Liver (tissue), 9 donors: Measurements from ENCODE around the gene CHST1. TPM values are rescaled to one million over a fixed set of nuclear protein-coding genes. Genes with fewer than 3 reads are reported as not detected.

Experiments
- DNase-seq: peaks from one replicate; pipeline ENCODE4 v3.0.0-alpha.2; 2017; ENCODE audit warnings: low spot score
- H3K27ac ChIP-seq, 2 donors: one replicate each; pipeline ENCODE4 v1.7.0; 2013; ENCODE audit warnings: inconsistent platforms in 2 of 2, low read length in 2 of 2, control low read depth in 1 of 2, low read depth in 1 of 2, mild to moderate bottlenecking in 1 of 2
- H3K27me3 ChIP-seq, 4 donors: one replicate each; pipeline versions ENCODE4 v1.6.1 to v1.7.0; 2013; ENCODE audit warnings: low read length in 3 of 4, inconsistent platforms in 1 of 4, mild to moderate bottlenecking in 1 of 4, moderate library complexity in 1 of 4; ENCODE audit not compliant: control insufficient read depth in 4 of 4, insufficient read depth in 4 of 4
- H3K36me3 ChIP-seq, 4 donors: one replicate each; pipeline versions ENCODE4 v1.6.1 to v1.7.0; 2013; ENCODE audit warnings: low read length in 3 of 4, mild to moderate bottlenecking in 3 of 4, low read depth in 1 of 4, moderate library complexity in 1 of 4; ENCODE audit not compliant: control insufficient read depth in 4 of 4, insufficient read depth in 3 of 4
- H3K4me1 ChIP-seq, 4 donors: one replicate each; pipeline versions ENCODE4 v1.6.1 to v1.7.0; 2013; ENCODE audit warnings: low read length in 3 of 4, mild to moderate bottlenecking in 3 of 4, moderate library complexity in 1 of 4; ENCODE audit not compliant: control insufficient read depth in 4 of 4, insufficient read depth in 4 of 4
- H3K4me3 ChIP-seq, 3 donors: one replicate each; pipeline versions ENCODE4 v1.6.1 to v1.7.0; 2013; ENCODE audit warnings: low read length in 3 of 3, control low read depth in 1 of 3, low read depth in 1 of 3, mild to moderate bottlenecking in 1 of 3
- H3K9ac ChIP-seq, 2 donors: one replicate each; pipeline ENCODE4 v1.7.0; 2013; ENCODE audit warnings: low read length in 2 of 2, mild to moderate bottlenecking in 2 of 2, moderate library complexity in 2 of 2, control low read depth in 1 of 2, low read depth in 1 of 2
- H3K9me3 ChIP-seq, 4 donors: one replicate each; pipeline versions ENCODE4 v1.6.1 to v1.7.0; 2013; ENCODE audit warnings: low read length in 3 of 4; ENCODE audit not compliant: control insufficient read depth in 4 of 4
- CTCF ChIP-seq: fragments of 150-350 bp; IDR thresholded peaks from 2 replicates; pipeline ENCODE4 v1.5.1; 2017; ENCODE audit warnings: improper control_type of control experiment, low read depth, low read length; ENCODE audit not compliant: missing input control
- FOXA1 ChIP-seq: IDR thresholded peaks from 2 replicates; pipeline ENCODE4 v1.6.1; 2016; ENCODE audit warnings: antibody characterized with exemption
- FOXA2 ChIP-seq: IDR thresholded peaks from 2 replicates; pipeline ENCODE4 v1.6.1; 2016; ENCODE audit warnings: antibody characterized with exemption
- GABPA ChIP-seq, 2 donors: IDR thresholded peaks in 1 of 2; conservative IDR thresholded peaks in 1 of 2; 2 replicates each; pipeline ENCODE4 v1.6.1; 2016; ENCODE audit warnings: antibody characterized with exemption in 2 of 2, mild to moderate bottlenecking in 1 of 2, moderate library complexity in 1 of 2
- HNF4A ChIP-seq, 2 donors: conservative IDR thresholded peaks; 2 replicates each; pipeline ENCODE4 v1.6.1; 2016; ENCODE audit warnings: antibody characterized with exemption in 2 of 2, mild to moderate bottlenecking in 2 of 2
- HNF4G ChIP-seq: IDR thresholded peaks from 2 replicates; pipeline ENCODE4 v1.6.1; 2016; ENCODE audit warnings: antibody characterized with exemption
- JUND ChIP-seq, 2 donors: IDR thresholded peaks; 2 replicates each; pipeline ENCODE4 v1.6.1; 2016; ENCODE audit warnings: antibody characterized with exemption in 2 of 2
- MAX ChIP-seq: IDR thresholded peaks from 2 replicates; pipeline ENCODE4 v1.6.1; 2016; ENCODE audit warnings: antibody characterized with exemption
- NR2F2 ChIP-seq: IDR thresholded peaks from 2 replicates; pipeline ENCODE4 v1.6.1; 2016; ENCODE audit warnings: antibody characterized with exemption
- RAD21 ChIP-seq, 2 donors: IDR thresholded peaks; 2 replicates each; pipeline ENCODE4 v1.6.1; 2016; ENCODE audit warnings: antibody characterized with exemption in 2 of 2, mild to moderate bottlenecking in 2 of 2
- REST ChIP-seq: IDR thresholded peaks from 2 replicates; pipeline ENCODE4 v1.6.1; 2016; ENCODE audit warnings: antibody characterized with exemption, mild to moderate bottlenecking
- RXRA ChIP-seq, 2 donors: IDR thresholded peaks; 2 replicates each; pipeline ENCODE4 v1.6.1; 2017 to 2018; ENCODE audit warnings: antibody characterized with exemption in 2 of 2, mild to moderate bottlenecking in 1 of 2
- SP1 ChIP-seq: IDR thresholded peaks from 2 replicates; pipeline ENCODE4 v1.6.1; 2018; ENCODE audit warnings: antibody characterized with exemption, mild to moderate bottlenecking
- TAF1 ChIP-seq: conservative IDR thresholded peaks from 2 replicates; pipeline ENCODE4 v1.6.1; 2016; ENCODE audit warnings: antibody characterized with exemption, mild to moderate bottlenecking
- YY1 ChIP-seq: IDR thresholded peaks from 2 replicates; pipeline ENCODE4 v1.6.1; 2016; ENCODE audit warnings: antibody characterized with exemption, mild to moderate bottlenecking
- ZBTB33 ChIP-seq: IDR thresholded peaks from 2 replicates; pipeline ENCODE4 v1.6.1; 2016; ENCODE audit warnings: antibody characterized with exemption
- WGBS: extraction: QIAGEN DNeasy Blood & Tissue Kit; methylation state at CpG from one replicate; pipeline ENCODE4 v1.1.7; 2013; 5-methylcytosine and 5-hydroxymethylcytosine counted together
- polyA plus RNA-seq, 2 donors: library from polyadenylated mRNA; stranded (reverse) in 1 of 2; unstranded in 1 of 2; fragments of 200-250 nt in 1 of 2; fragments of >200 nt in 1 of 2; fragmentation: Nextera tagmentation in 1 of 2; extraction: Ambion mirVana in 1 of 2; gene quantifications; one replicate each; pipeline versions ENCODE4 v1.2.1 to v1.2.3, GENCODE V29; 2013 to 2015
- total RNA-seq, 2 donors: library from RNA; depleted of rRNA; stranded (reverse); fragments of >200 nt; gene quantifications; one replicate each; pipeline ENCODE4 v1.2.3, GENCODE V29; 2014
- TF ChIP-seq, protein P1 (sequence below): IDR thresholded peaks from 2 replicates; pipeline ENCODE4 v1.6.1; 2016; ENCODE audit warnings: antibody characterized with exemption
- donor health status: healthy.
- donor health status: healthy.
- donor health status: healthy.
- donor health status: healthy.
- donor health status: healthy.

Gene CHST1
- total and polyA plus RNA-seq, 4 donors: 0.23 to 0.81 (median 0.45) TPM

GRCh38 chr11:45662096-45662664 is 3.2 kb downstream of the CHST1 start:
- H3K27me3 ChIP-seq: peaks cover 0 to 6% (median 2%) of the 10 kb centered on the region in 4 donors
- H3K36me3 ChIP-seq: peaks cover 0 to 2% (median 0%) of the 10 kb centered on the region in 4 donors
- H3K9me3 ChIP-seq: no peaks in the 10 kb centered on the region
- peaks cover 10 to 17% (median 12%) of the 10 kb centered on the region in 4 donors for H3K4me1 ChIP-seq
- H3K9ac ChIP-seq: no peak overlapping the region
- WGBS: 57% methylated on average over 5 of the region's 5 CpGs
- DNase-seq: no peak
- no peak for TF ChIP-seq JUND (IDR thresholded peaks at IDR 0.05)
- TF ChIP-seq CTCF: no peak
- no peak for TF ChIP-seq ZBTB33
- no peak for TF ChIP-seq FOXA2
- no peak for TF ChIP-seq YY1
- no peak for TF ChIP-seq RXRA (IDR thresholded peaks at IDR 0.05)
- no peak for TF ChIP-seq SP1
- TF ChIP-seq FOXA1: no peak
- no peak for TF ChIP-seq REST
- TF ChIP-seq HNF4G: no peak
- TF ChIP-seq TAF1: no peak
- no peak for TF ChIP-seq GABPA (IDR thresholded peaks at IDR 0.05 in 1 of 2, conservative IDR thresholded peaks at IDR 0.05 in 1 of 2)
- H3K4me3 ChIP-seq: no peak overlapping the region
- no peak overlapping the region for H3K27ac ChIP-seq

DNA sequence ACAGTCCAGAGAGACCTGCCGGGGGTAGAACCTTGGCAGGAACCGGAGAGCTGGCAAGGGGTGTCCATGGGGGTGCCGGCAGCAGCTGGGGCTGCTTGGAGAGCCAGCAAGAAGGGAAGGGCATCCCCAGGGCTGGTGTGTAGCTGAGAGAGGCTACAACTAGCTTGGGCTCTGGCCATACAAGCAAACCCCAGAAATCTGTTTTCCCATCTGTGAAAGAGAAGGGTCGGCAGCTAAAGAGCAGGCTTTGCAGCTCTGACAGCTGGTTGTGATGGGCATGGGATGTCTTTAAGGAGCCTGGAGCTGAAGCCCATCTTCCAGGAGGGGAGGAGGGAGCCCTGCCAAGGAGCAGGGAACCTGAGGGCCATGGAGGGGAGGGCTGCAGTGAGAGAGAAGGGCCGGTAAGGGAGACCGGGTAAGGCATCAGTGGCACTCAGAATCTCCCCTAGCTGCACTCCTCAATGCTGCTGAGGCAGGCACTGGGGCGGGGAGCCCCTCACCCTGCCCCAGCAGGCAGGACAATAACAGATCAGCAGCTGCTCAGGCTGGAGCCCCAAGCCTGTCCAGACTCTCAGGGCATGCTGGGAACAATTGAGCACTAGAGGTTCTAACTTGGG is 3.9 kb downstream of the CHST1 start:
- H3K27ac ChIP-seq: no peak overlapping the region
- H3K4me1 ChIP-seq: peaks cover 10 to 17% (median 12%) of the 10 kb centered on the region in 4 donors
- H3K9me3 ChIP-seq: no peaks in the 10 kb centered on the region
- H3K36me3 ChIP-seq: peaks cover 0 to 2% (median 0%) of the 10 kb centered on the region in 4 donors
- peaks cover 0 to 6% (median 2%) of the 10 kb centered on the region in 4 donors for H3K27me3 ChIP-seq
- no peak overlapping the region for H3K9ac ChIP-seq
- 55% methylated on average over 7 of the region's 7 CpGs for WGBS
- DNase-seq: no peak
- H3K4me3 ChIP-seq: no peak overlapping the region
- no peak for TF ChIP-seq YY1
- TF ChIP-seq MAX: no peak
- TF ChIP-seq, protein P1, sequence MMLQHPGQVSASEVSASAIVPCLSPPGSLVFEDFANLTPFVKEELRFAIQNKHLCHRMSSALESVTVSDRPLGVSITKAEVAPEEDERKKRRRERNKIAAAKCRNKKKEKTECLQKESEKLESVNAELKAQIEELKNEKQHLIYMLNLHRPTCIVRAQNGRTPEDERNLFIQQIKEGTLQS: no peak
- no peak for TF ChIP-seq TAF1
- no peak for TF ChIP-seq CTCF
- TF ChIP-seq FOXA1: no peak
- no peak for TF ChIP-seq NR2F2
- no peak for TF ChIP-seq SP1
- TF ChIP-seq RAD21 (IDR thresholded peaks at IDR 0.05): no peak
- TF ChIP-seq HNF4A (conservative IDR thresholded peaks at IDR 0.05): no peak
- TF ChIP-seq JUND (IDR thresholded peaks at IDR 0.05): no peak
- TF ChIP-seq REST: no peak
